Activated CD8-positive, alpha-beta memory T cell treated with anti-CD3 and anti-CD28 coated beads for 24 hours (primary cell): ENCODE data around the gene GPC3.

Experiments used
- DNase-seq: peaks from one replicate; pipeline ENCODE4 v3.0.0-alpha.2; 2020

The GPC3 gene

DNA sequence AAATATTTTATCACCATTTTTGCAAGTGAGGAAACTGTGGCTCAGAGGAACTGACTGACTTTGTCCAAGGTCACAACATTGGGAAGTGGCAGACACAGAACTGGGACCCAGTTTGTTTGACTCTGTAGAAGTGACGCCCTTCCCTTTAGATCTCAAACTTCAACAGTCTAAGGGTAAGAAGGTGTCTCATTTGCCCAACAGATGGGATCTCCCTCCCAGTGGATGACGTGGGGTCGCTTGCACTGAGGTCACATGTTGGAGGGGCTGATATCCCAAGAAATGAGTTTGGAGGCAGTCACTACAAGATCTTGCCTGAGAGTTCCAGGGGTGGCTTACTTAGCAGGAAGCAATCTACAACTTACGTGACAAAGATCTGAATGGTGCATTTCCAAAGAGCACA, 397.6 kb downstream of the GPC3 start:
- no peak for DNase-seq

DNA sequence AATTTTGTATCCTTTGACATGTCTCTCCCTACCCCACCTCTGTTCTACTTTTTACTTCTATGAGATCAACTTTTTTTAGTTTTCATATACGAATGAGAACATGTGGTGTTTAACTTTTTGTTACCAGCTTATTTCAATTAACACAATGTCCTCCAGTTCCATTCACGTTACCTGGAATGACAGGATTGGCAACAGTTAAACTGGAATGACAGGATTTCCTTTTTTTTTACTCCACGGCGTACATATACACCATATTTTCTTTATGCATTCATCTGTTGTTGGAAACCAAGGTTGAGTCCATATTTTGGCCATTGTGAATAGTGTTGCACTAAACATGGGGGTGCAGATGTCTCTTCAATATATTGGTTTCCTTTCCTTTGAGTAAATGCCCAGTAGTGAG, 398.3 kb downstream of the GPC3 start:
- DNase-seq, result no peak

DNA sequence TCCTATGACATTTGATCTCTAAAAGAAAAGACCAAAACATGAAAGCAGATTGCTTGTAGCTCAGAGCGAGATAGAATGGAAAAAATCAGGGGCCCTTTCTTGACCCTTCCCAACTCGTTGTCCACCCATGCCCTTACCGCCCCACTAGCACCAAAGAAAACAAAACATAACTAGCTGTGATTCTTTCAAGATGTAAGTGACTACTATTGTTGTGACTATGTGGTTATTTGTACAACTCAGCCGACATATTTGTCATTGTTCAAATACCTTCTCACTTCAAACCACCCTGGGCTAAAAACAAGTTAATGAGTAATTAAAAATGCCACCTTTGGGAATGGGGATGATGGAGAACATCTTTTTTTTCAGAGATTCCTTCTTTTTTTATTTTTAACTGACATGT, 399.0 kb downstream of the GPC3 start:
- no peak for DNase-seq

DNA sequence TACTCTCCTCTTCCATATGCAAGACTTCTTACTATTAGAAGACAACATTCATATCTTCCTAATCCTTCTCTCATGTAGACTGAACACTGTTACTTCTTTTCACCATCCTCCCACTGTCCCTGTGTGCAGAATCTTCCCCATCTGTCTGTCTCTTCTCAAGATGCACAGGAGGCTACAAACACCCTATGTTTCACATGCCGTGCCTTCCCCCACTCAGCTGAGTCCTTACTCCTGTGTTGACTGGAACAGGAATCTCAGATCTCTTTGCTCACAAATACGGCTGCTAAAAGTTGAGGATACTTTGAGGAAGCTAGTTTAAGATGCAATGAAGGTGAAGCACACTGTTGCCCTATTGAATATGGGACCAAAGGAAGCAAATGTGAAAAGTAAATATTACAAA, 401.6 kb downstream of the GPC3 start:
- no peak for DNase-seq

DNA sequence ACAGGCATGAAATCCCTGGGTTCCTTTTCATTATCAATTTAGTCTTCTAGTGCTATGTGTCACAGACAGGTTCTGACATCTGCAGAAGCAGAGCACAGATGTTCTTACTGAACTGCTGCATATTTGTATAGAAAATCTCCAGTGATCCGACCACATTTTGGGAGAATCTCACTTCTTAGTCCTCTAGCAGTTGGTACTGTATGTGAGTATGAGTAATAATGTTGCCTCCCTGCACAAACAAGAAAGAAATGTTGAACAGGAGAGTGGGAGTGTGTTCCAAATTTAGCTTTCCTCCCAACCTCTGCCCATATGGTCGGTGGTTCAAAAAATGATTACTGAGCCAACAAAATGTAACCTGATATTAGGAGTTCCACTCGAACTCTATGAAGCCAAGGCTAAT, 404.8 kb downstream of the GPC3 start:
- DNase-seq, result no peak

DNA sequence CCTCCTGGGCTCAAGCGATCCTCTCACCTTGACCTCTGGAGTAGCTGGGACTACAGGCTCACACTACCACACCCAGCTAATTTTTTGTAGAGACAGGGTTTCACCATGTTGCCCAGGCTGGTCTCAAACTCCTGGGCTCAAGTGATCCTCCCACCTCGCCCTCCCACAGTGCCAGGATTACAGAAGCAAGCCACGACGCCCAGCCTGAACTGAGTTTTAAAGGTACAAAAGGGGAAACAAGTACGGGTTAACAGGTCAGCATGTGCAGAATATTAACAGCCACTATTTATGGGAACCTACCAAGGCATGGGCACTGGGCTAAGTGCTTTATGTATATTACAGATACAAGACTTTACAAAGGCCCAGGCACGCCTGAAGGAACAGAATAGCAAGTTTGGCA, 405.8 kb downstream of the GPC3 start:
- DNase-seq, result no peak

GRCh38 chrX:133576876-133577275, 408.5 kb downstream of the GPC3 start:
- no peak for DNase-seq

DNA sequence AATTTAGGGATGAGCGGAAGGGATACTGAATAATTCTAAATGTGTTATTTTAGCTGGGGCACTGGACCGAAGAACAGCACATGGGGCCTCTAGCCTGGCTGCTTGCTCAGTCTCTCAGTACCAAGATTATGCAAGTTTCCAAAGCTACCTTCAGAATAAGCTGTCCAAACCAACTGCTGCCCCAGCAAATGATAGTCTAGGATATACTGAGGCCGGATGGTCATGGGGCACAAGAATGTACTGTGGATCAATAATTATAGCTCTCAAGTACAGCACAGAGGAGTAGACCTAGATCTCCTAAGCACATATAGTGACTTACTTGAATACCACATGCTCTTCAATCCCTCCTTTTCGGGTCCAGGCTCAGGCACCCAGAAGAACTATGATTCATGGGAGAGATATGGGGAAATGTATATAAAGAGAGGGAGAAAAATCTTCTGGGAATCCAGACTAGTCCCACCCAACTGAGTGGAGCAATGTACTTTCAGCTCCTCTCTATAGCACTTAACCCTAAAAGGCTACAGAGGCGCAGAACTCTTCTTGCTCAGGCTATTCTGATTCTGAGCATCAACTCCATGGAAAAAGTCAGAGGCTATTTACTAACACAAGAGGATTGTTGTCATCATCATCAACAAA, 409.8 kb downstream of the GPC3 start:
- DNase-seq, result no peak

- DNase-seq, result no peak
Observed at GRCh38 chrX:133574716-133575115, 410.7 kb downstream of the GPC3 start.

- no peak for DNase-seq
Observed at GRCh38 chrX:133570549-133570948, 414.8 kb downstream of the GPC3 start.

- DNase-seq, result no peak
Observed at GRCh38 chrX:133569217-133569616, 416.2 kb downstream of the GPC3 start.

- DNase-seq, result no peak
Observed at GRCh38 chrX:133568109-133568508, 417.3 kb downstream of the GPC3 start.

DNA sequence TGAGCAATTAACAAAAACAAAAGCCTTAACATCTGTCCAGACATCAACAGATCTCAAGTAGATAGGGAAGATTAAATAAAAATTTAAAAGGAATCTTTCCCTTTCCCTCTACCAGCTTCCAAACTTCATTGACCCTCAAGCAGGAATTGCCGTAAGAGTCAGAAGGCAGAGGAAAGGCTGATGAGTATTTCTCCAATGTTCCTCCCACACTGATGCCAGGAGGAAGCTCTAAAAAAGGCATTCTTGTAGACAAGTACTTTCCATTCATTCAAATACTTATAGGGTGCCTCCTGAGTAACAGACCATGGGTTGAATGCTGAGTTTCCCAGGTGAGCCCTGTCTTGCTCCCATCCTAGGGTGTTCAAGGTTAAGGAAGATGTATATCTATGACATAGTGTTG, 418.5 kb downstream of the GPC3 start:
- DNase-seq, result no peak

DNA sequence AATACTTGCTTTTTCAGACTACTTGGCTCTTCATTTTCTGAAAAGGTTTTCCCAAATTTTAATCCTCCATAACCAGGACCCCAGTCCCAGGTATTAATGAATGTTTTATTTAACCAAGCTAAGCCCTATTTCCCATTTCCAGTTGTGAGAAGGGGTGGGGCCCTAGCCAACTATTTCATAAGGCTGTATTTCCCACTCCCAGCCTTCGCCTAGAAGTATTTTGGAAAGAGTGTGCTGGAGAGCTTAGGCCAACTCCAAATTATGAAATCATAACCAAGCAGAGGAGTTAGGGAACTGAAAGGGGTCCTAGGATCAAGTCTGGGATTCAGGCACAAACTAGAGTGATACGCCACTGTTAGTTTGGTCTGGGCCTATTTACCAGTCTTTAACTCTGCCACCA, 421.7 kb downstream of the GPC3 start:
- DNase-seq, result no peak

DNA sequence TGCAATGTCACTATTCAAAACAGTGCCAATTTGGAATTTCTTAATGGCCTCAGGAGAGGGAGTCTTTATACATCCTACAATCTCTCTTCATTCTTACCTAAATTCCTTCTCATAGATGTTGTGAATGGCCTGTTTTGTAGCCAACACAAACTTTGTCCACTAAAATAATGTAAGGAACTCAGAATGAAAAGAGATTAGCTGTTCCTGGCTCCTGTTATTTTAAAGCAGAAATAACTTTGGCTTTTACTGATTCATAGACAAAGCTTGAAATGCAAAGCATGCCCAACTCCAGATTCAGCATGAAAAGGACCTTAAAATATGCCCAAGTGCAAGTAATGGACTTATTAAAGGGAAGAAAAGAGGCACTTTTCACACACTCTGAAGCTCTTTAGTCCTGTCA, 424.1 kb downstream of the GPC3 start:
- DNase-seq, result no peak

- no peak for DNase-seq
Observed at GRCh38 chrX:133559909-133560308, 425.5 kb downstream of the GPC3 start.

DNA sequence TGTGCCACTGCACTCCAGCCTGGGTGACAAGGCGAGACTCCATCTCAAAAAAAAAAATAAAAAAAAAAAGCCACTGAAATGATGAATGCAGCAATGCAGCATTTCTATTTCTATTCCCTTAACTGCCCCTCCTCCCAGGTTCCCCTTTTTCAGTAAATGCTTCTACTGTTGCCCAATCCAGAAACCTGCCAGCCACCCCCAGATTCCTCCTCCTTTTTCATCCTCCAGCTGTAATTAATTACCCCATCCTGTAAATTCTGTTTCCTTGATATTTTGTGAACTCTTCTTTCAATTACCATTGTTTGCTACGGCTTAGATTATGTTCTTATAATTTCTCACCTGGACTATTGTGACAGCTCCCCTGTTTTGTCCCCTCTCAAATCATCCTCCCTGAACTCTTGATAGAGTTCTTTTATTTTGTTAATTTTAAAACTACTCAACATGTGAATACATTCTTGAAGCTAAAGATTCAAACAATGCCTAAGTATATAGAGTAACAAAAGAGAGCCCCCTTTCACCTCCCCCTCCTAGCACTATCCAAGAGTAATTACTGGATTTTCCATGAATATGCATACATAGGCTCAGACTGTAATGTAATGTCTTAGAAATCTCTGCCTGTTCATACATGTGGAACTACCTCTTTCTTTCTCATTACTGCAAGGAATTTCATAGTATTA, 429.5 kb downstream of the GPC3 start:
- DNase-seq, result no peak

DNA sequence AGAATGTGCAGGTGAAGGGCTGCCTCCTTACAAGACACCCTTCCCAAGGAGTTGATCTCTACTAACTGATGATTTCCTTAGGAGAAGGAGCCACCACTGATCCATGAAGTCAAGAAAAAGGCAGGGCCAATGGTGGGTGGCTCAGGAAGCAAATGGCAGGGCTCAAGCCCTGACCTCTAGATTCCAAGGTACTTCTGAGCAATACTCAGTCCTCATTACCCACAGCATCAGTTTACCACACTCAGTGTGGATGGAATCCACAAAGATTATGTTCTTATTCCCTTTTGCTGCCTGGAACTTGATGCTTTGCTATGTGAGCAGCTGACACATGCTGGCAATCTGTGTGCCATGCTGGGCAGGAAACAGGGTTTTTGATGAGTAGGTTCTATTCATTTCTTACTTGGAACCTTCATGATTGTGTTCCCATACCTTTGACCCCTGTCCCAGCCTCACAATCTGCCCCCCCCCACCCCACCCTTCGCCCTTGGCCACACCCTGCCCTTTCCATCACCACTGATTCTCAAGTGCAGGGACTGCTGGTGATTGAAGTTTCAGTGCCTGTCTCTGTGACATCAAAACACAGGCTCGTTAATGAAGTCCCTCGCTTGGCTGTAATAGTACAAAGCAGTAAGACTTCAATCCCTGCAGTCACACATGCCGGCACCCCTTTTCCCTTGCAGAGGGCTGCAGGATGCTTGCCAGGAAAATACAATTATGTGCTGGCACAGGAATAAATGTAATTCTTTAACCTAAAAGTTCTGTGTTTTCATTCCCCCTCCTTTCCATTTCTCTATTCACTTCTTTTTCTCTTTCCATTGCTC, 434.5 kb downstream of the GPC3 start:
- no peak for DNase-seq

DNA sequence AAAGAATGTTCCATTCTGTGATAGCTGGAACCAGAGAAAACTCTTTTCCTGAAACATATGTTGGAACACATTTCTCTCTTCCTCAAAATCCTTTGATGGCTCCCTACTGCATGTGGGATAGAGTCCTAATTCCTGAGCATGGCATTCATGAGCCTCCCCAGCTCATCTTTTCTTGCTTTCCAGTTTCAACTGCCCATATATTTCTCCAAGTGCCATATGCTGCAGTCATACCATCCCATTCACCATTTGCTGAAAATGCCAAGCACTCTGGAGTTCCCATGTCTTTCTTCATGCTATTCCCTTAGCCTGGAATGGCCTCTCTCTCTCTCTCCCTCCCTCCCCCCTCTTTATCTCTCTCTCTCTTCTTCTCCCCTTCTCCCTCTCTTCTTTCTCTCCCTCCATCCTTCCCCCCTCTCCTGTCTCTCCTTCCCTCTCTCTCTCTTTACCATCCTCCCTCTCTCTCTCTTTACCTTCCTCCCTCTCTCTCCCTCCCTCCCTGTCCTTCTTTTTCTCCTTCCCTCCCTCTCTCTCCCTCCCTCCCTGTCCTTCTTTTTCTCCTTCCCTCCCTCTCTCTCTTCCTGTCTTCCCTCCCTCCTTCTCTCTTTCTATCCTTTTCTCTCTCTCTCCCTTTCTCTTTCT, 436.0 kb downstream of the GPC3 start:
- no peak for DNase-seq

GRCh38 chrX:133546441-133546840, 439.0 kb downstream of the GPC3 start:
- no peak for DNase-seq

DNA sequence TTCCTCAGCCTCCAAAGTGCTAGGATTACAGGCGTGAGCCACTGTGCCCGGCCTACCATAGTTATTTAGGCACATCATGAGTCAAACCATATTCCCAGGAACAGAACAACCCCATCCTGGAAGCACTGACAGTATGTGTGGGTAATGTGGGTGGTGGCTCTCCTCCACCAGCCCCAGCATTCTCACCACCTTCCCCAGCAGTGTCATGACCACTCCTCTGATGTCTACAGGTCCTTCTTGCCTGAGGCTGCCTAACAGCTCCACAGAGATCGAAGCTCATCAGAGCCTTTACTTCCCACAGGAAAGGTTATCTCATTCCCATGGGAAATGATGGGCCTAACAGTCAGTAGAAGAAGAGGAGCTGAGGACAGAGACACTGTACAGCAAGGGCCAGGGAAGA, 440.6 kb downstream of the GPC3 start:
- no peak for DNase-seq

DNA sequence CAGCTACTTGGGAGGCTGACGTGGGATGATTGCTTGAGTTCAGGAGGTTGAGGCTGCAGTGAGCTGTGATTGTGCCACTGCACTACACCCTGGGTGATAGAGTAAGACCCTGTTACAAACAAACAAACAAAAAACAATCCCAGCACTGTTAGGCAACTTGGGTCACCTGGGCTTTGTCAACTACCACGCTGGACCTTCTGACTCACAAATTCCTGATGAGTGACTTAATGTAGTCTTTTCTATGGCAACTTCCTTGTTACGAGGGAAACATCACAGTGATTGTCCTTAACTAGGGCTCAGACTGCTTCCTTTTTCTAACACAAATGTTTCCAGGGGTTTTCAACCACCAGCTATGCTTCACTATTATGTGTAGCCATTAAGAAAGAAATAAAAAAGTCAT, 441.3 kb downstream of the GPC3 start:
- DNase-seq, result no peak

DNA sequence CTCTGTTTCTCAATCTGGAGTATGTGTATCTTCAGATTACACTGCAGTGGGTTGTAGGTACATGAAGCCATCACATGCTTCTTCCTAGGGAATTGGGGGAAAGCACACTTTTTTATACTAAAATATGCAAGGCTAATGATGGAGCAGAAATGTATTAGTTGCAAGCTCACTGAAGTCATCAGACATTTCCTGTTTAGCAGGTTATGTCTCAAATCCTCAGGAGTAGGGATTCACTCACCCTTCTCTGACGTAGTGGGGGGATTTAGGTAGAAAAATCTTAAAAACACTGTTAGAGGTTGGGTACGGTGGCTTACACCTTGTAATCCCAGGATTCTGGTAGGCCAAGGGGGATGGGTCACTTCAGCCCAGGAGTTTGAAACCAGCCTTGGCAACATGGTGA, 441.7 kb downstream of the GPC3 start:
- DNase-seq, result no peak

DNA sequence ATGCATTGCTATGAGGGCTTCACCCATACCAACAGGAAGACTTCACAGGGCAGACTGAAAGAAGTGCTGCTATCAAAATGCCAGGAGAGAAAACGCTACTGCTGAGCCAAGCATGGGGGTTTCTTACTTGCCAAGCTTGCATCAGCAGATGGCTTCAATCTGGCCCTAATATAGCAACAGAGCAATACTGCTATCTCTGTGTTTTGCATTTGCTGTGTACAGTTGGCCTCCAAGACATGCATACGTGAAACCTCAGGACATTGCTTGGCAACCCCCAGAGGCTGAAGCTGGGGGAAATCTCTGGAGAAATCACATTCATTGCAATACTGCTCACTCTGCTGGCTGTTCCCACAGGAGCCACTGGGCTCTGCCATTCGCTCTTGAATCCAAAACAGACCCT, 442.9 kb downstream of the GPC3 start:
- DNase-seq, result no peak
